ENCODE data around the gene GALNT16. TPM values are rescaled to one million over a fixed set of nuclear protein-coding genes. Genes with fewer than 3 reads are reported as not detected.

The GALNT16 gene
- total and polyA plus RNA-seq, 8 donors = 0.53 to 2.2 (median 1.6) TPM; not detected in 1

DNA sequence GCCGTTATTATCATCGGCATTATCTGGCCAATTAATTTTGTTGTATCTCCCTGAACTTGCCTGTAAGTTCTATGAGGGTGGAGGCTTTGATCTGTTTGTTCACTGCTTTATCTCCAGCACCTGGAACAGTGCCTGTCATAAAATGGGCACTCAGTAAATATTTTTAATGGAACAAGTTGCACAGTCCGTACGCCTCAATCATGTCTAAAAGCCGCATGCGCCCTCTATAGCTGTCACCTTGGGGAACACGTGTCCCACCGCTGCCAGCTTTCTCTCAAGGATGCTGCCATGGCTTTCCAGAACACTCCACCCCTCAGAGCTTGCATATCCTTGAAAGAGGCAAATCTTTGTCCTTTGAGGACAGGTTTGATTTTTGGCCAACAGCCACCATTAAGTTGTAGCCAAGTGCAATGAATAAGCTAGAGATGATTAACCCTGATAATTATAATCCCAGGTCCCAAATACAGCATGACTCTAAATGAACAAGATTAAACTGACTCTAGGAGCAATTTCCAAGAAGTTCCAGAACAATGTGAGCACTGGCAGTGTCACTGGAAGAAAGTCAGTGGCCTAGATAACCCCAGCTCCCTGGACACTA, 83.1 kb downstream of the GALNT16 start:
- peaks cover 0 to 20% (median 7%) of the 10 kb centered on the region in 4 donors for H3K4me1 ChIP-seq
- no peak overlapping the region for H3K4me3 ChIP-seq
- no peaks in the 10 kb centered on the region for H3K36me3 ChIP-seq
- WGBS, 5 donors = 24 to 55% (median 34%) methylated on average over 8 of the region's 8 CpGs
- H3K9me3 ChIP-seq = no peaks in the 10 kb centered on the region
- peak; percentile 22 to 64 for DNase-seq
- H3K27ac ChIP-seq = no peak overlapping the region
- TF ChIP-seq, protein P1, sequence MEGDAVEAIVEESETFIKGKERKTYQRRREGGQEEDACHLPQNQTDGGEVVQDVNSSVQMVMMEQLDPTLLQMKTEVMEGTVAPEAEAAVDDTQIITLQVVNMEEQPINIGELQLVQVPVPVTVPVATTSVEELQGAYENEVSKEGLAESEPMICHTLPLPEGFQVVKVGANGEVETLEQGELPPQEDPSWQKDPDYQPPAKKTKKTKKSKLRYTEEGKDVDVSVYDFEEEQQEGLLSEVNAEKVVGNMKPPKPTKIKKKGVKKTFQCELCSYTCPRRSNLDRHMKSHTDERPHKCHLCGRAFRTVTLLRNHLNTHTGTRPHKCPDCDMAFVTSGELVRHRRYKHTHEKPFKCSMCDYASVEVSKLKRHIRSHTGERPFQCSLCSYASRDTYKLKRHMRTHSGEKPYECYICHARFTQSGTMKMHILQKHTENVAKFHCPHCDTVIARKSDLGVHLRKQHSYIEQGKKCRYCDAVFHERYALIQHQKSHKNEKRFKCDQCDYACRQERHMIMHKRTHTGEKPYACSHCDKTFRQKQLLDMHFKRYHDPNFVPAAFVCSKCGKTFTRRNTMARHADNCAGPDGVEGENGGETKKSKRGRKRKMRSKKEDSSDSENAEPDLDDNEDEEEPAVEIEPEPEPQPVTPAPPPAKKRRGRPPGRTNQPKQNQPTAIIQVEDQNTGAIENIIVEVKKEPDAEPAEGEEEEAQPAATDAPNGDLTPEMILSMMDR (IDR thresholded peaks at IDR 0.05) = no peak
- no peak for TF ChIP-seq POLR2AphosphoS5 (IDR thresholded peaks at IDR 0.05)
- peaks cover 0 to 6% (median 0%) of the 10 kb centered on the region in 3 donors for H3K27me3 ChIP-seq
- intact Hi-C loops (cut with DNase I; ENCODE audit: low total_unique reads) = no loop called here

DNA sequence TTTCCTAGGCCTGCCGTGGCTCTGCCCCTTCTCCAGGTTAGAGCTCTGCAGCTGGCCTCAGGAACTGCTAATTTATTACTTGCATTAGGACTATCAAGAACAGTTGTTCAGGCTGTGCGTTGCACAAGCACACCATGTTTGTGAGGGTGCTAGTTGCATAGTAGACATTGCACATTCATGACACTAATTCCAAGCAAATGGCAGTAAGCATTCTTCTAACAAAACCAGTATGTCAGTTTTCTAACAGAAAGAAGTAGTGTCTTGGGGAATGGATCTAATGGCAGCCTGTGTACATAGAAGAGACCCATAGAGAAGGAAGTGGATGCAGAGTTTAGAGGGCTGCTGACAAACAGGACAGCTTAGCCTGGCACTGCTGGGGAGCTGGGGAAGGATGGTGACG, 84.2 kb downstream of the GALNT16 start:
- intact Hi-C loops (cut with DNase I; ENCODE audit: low total_unique reads) = no loop called here
- DNase-seq = no peak
- Histone ChIP-seq H3K4me1 (peaks cover 0 to 20% (median 7%) of the 10 kb centered on the region in 4 donors), H3K36me3 (no peaks in the 10 kb centered on the region), H3K27ac (no peak overlapping the region), H3K27me3 (peaks cover 0 to 14% (median 0%) of the 10 kb centered on the region in 3 donors), H3K4me3 (no peak overlapping the region), H3K9me3 (no peaks in the 10 kb centered on the region)
- 77 to 94% (median 92%) methylated on average over 3 of the region's 3 CpGs for WGBS, 5 donors
- TF ChIP-seq, protein P1 (IDR thresholded peaks at IDR 0.05) = no peak
- TF ChIP-seq POLR2AphosphoS5 (IDR thresholded peaks at IDR 0.05) (no peak), EP300 (IDR thresholded peaks at IDR 0.05) (no peak), POLR2A (IDR thresholded peaks at IDR 0.05) (no peak)

DNA sequence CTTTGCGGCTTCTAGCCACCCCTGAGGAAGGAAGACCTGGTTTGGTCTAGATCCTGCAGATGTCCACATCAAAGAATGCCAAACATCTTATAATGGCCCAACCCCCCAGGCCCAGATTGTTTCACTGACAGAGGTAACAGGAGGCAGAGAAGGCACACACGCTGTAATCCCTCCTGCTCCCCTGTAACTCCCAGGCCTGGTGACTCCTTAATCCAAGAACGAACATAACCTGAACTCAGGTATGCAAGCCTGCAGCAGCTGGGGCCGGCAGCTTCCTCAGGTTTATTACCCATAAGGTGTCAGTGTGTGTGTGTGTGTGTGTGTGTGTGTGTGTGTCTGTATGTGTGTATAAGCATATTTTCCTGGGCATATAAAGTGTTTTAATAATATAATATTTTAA, 85.4 kb downstream of the GALNT16 start:
- intact Hi-C loops (cut with DNase I; ENCODE audit: low total_unique reads) = no loop called here
- peaks cover 0 to 20% (median 7%) of the 10 kb centered on the region in 4 donors for H3K4me1 ChIP-seq
- H3K36me3 ChIP-seq = no peaks in the 10 kb centered on the region
- H3K4me3 ChIP-seq = no peak overlapping the region
- H3K9me3 ChIP-seq = no peaks in the 10 kb centered on the region
- peaks cover 0 to 18% (median 0%) of the 10 kb centered on the region in 3 donors for H3K27me3 ChIP-seq
- DNase-seq = no peak
- 55 to 69% (median 65%) methylated on average over 3 to 4 of the region's 4 CpGs for WGBS, 5 donors
- TF ChIP-seq EP300 (IDR thresholded peaks at IDR 0.05) (no peak), POLR2AphosphoS5 (IDR thresholded peaks at IDR 0.05) (no peak), POLR2A (IDR thresholded peaks at IDR 0.05) (no peak)
- TF ChIP-seq, protein P1 (IDR thresholded peaks at IDR 0.05) = no peak
- H3K27ac ChIP-seq = no peak overlapping the region

DNA sequence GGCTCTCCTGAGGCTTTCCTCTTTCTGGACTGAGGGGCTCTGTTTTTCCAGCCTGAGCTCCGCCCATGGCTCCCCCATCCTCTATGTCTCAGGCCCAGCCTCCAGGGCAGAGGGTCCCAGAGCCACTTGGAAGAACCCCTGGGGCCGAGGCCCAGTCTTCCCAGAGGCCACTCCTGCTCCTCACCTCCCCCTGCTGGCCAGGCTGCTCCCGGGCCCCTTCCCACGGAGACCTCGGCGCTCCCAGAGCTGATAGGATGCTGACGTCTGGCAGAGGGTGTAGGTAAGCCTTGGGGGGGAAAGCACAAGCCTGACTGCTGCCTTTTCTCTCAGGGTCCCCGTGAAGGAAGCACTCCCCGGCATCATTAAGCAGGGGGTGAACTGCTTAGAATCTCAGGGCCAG, 86.8 kb downstream of the GALNT16 start:
- TF ChIP-seq, protein P1 (IDR thresholded peaks at IDR 0.05) = peak in 4 of 7 experiments; percentile 32 to 38 (median 35)
- TF ChIP-seq EP300 (IDR thresholded peaks at IDR 0.05) = no peak
- TF ChIP-seq POLR2A (IDR thresholded peaks at IDR 0.05) = no peak
- TF ChIP-seq POLR2AphosphoS5 (IDR thresholded peaks at IDR 0.05) = no peak
- peak; percentile 44 to 48 for DNase-seq
- no peak overlapping the region for H3K4me3 ChIP-seq
- H3K4me1 ChIP-seq = peaks cover 0 to 20% (median 7%) of the 10 kb centered on the region in 4 donors
- intact Hi-C loops (cut with DNase I; ENCODE audit: low total_unique reads) = no loop called here
- H3K27ac ChIP-seq = no peak overlapping the region
- H3K27me3 ChIP-seq = peaks cover 0 to 13% (median 0%) of the 10 kb centered on the region in 3 donors
- H3K9me3 ChIP-seq = no peaks in the 10 kb centered on the region
- H3K36me3 ChIP-seq = no peaks in the 10 kb centered on the region
- 21 to 28% (median 26%) methylated on average over 9 of the region's 9 CpGs for WGBS, 5 donors
